ENCODE results near the gene DNAJC6.

GRCh38 chr1:65279070-65279779, 30.1 kb upstream of the DNAJC6 start:
- TF ChIP-seq CTCF (IDR thresholded peaks at IDR 0.05) (no peak), POLR2A (IDR thresholded peaks at IDR 0.05) (no peak)

Measured in esophagus squamous epithelium (tissue), 4 donors.